ENCODE measurements around the gene CMTM1. TPM values are rescaled to one million over a fixed set of nuclear protein-coding genes. Genes with fewer than 3 reads are reported as not detected.
"Not testable (repeated sequence)": the region's sequence is repeated elsewhere in the genome, so short reads cannot be mapped to it uniquely, and the experiment has no call there.

The CMTM1 gene
- total RNA-seq, 2 experiments from 2014 or later, result 16.6 to 17.8 TPM

DNA sequence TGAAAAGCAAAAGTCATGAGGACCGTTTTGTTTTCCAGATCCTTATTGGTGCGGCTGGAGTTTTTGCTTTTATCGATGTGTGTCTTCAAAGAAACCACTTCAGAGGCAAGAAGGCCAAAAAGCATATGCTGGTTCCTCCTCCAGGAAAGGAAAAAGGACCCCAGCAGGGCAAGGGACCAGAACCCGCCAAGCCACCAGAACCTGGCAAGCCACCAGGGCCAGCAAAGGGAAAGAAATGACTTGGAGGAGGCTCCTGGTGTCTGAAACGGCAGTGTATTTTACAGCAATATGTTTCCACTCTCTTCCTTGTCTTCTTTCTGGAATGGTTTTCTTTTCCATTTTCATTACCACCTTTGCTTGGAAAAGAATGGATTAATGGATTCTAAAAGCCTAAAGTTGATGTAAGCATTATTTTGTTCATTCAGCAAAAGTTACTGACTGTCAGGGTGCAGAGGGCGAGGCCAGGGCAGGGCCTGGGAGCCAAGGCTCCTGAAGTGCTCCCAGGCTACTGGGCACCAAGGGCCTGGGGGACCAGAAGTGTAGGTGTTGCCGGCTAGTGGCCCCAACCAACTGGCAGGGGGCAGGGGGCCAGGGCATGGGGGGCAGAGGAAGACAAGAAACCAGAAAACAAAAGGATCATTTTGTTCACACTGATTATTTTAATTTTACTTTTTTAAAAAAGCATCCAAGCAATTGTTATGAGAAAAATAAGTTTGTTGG is 21.8 kb downstream of the CMTM1 start:
- H3K27ac Mint-ChIP-seq, result no peak overlapping the region
- no peak for DNase-seq
- H3K4me3 Mint-ChIP-seq, result no peak overlapping the region
- H3K9me3 Mint-ChIP-seq, result no peaks in the 10 kb centered on the region
- peaks cover 2% of the 10 kb centered on the region for H3K27me3 Mint-ChIP-seq
- ChIA-PET CTCF (interaction anchor here (2.4 to 2.8 kb wide), 3 partner anchors 10 to 181 kb away, joined by 14 to 49 read pairs (median 15); no protein-coding TSS in a partner anchor), POLR2A (no interaction called here)
- H3K36me3 Mint-ChIP-seq (ENCODE audit: low read depth), result no peaks in the 10 kb centered on the region
- peaks cover 26% of the 10 kb centered on the region for H3K4me1 Mint-ChIP-seq

DNA sequence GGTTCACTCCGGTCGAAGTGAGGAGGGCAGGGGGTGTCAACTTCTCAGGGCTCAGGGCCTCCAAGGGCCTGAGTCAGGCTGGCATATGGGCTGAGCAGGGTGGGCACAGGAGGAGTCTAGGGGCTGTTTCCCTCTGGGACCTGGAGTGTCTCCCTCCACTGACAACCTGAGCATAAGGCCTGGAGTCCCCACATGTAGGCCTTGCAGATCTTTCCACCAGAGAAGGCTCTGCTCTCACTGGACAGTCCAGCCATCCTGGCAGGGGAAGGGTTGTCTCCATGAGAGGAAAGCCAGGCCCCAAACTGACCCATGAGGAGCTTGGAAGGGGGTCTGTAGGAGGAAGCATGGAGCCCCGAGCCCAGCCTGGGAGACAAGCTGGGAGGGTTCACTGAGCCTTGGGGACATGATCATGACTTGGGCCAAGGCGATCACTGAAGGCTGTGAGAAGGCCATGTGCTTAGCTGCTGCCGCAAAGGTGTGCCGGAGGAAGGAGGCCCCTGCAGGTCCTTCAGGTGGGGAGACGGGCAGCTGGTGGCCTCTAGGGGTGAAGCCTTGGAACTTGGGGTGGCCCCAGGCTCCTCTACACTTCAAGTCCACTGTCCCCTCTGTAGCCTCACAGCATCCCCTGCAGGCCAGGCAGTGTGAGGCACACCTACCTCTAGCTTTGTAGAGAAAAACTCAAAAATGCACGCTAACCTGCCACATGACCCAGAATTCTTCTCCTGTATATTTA is 22.9 kb downstream of the CMTM1 start:
- H3K9me3 Mint-ChIP-seq, result peaks cover 3% of the 10 kb centered on the region
- POLR2A ChIA-PET, result interaction anchor here (1.1 to 2.7 kb wide), 9 partner anchors 9 to 182 kb away, joined by 4 to 36 read pairs (median 5); partner anchors contain the start of genes CKLF, CMTM2 and CMTM3
- H3K4me3 Mint-ChIP-seq, result peak overlapping the region; percentile 67
- CTCF ChIA-PET, result interaction anchor here (0.5 to 2.8 kb wide), 27 partner anchors 9 to 247 kb away, joined by 3 to 49 read pairs (median 5); partner anchors contain the start of genes CKLF, CMTM2, CMTM3 and TK2
- peak; percentile 81 for DNase-seq
- H3K27me3 Mint-ChIP-seq, result peaks cover 2% of the 10 kb centered on the region
- no peaks in the 10 kb centered on the region for H3K36me3 Mint-ChIP-seq (ENCODE audit: low read depth)
- peaks cover 26% of the 10 kb centered on the region for H3K4me1 Mint-ChIP-seq
- peak overlapping the region; percentile 47 for H3K27ac Mint-ChIP-seq

GRCh38 chr16:66590322-66590721 is 24.1 kb downstream of the CMTM1 start:
- H3K4me3 Mint-ChIP-seq, result peak overlapping the region; percentile 67

GRCh38 chr16:66591018-66591417 is 24.8 kb downstream of the CMTM1 start:
- no peak for DNase-seq
- CTCF ChIA-PET, result interaction anchor here (1.1 to 2.8 kb wide), 10 partner anchors 11 to 184 kb away, joined by 4 to 49 read pairs (median 18); partner anchors contain the start of genes CMTM2 and CMTM3
- peaks cover 2% of the 10 kb centered on the region for H3K27me3 Mint-ChIP-seq
- POLR2A ChIA-PET, result interaction anchor here (0.8 to 2.7 kb wide), 7 partner anchors 10 to 183 kb away, joined by 3 to 36 read pairs (median 14); partner anchors contain the start of genes CKLF and CMTM3
- H3K27ac Mint-ChIP-seq, result no peak overlapping the region
- H3K36me3 Mint-ChIP-seq (ENCODE audit: low read depth), result no peaks in the 10 kb centered on the region
- peaks cover 34% of the 10 kb centered on the region for H3K4me1 Mint-ChIP-seq
- no peak overlapping the region for H3K4me3 Mint-ChIP-seq
- peaks cover 3% of the 10 kb centered on the region for H3K9me3 Mint-ChIP-seq

More at GRCh38 chr16:66590322-66590721, 24.1 kb downstream of the CMTM1 start:
- Mint-ChIP-seq H3K27me3 (peaks cover 2% of the 10 kb centered on the region), H3K36me3 (ENCODE audit: low read depth) (no peaks in the 10 kb centered on the region), H3K27ac (peak overlapping the region; percentile 34), H3K9me3 (peaks cover 3% of the 10 kb centered on the region), H3K4me1 (peaks cover 33% of the 10 kb centered on the region)
- ChIA-PET POLR2A (interaction anchor here (0.8 to 2.7 kb wide), 8 partner anchors 8 to 182 kb away, joined by 3 to 36 read pairs (median 10); partner anchors contain the start of genes CKLF and CMTM3), CTCF (interaction anchor here (0.6 to 2.8 kb wide), 18 partner anchors 8 to 183 kb away, joined by 3 to 49 read pairs (median 12); partner anchors contain the start of genes CKLF, CMTM2, CMTM3 and TK2)
- peak; percentile 31 for DNase-seq

DNA sequence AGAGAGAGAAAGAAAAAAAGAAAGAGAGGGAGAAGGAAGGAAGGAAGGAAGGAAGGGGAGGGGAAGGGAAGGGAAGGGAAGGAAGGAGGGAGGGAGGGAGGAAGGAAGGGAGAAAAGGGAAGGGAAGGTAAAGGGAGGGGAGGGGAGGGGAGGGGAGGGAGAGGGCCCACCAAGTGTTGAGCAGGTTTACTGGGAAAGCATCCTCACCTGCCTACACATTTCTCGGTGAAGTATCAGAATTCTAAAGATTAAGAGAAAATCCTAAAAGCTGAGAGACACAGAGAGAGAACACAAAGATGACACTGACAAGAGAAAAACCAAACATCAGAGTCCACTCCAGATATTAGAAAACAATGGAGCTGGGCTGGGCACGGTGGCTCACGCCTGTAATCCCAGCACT is 26.0 kb downstream of the CMTM1 start:
- ChIA-PET POLR2A (no interaction called here), CTCF (interaction anchor here (0.9 to 1.2 kb wide), 2 partner anchors 16 to 27 kb away, joined by 3 to 6 read pairs; no protein-coding TSS in a partner anchor)
- Mint-ChIP-seq H3K27ac (no peak overlapping the region), H3K36me3 (ENCODE audit: low read depth) (no peaks in the 10 kb centered on the region), H3K4me1 (peaks cover 45% of the 10 kb centered on the region), H3K27me3 (peaks cover 2% of the 10 kb centered on the region), H3K9me3 (peaks cover 3% of the 10 kb centered on the region), H3K4me3 (no peak overlapping the region)
- no peak for DNase-seq

DNA sequence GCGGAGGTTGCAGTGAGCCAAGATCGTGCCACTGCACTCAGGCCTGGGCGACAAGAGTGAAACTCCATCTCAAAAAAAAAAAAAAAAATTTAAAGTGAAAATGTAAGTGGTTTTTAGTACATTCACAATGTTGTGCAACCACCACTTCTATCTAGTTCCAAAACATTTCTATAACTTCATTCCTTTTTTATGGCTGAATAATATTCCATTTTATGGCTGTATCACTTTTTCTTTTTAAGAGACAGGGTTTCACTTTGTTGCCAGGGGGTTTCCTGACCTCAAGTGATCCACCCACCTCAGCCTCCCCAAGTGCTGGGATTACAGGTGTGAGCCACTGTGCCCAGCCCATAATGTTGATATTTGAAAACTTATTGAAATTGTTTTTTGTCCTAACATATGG is 26.6 kb downstream of the CMTM1 start:
- H3K36me3 Mint-ChIP-seq (ENCODE audit: low read depth), result no peaks in the 10 kb centered on the region
- H3K27me3 Mint-ChIP-seq, result peaks cover 2% of the 10 kb centered on the region
- peaks cover 48% of the 10 kb centered on the region for H3K4me1 Mint-ChIP-seq
- ChIA-PET CTCF (interaction anchor here (1.2 to 1.4 kb wide), 2 partner anchors 16 to 109 kb away, joined by 3 to 6 read pairs; no protein-coding TSS in a partner anchor), POLR2A (no interaction called here)
- peaks cover 3% of the 10 kb centered on the region for H3K9me3 Mint-ChIP-seq
- DNase-seq, result no peak
- H3K27ac Mint-ChIP-seq, result no peak overlapping the region
- no peak overlapping the region for H3K4me3 Mint-ChIP-seq

- H3K4me1 Mint-ChIP-seq, result peaks cover 56% of the 10 kb centered on the region
- H3K9me3 Mint-ChIP-seq, result peaks cover 5% of the 10 kb centered on the region
- peaks cover 2% of the 10 kb centered on the region for H3K27me3 Mint-ChIP-seq
- no peak for DNase-seq
- peaks cover 6% of the 10 kb centered on the region for H3K36me3 Mint-ChIP-seq (ENCODE audit: low read depth)
- H3K4me3 Mint-ChIP-seq, result no peak overlapping the region
- peak overlapping the region; percentile 47 for H3K27ac Mint-ChIP-seq
- CTCF ChIA-PET, result interaction anchor here (0.5 to 1.6 kb wide), 6 partner anchors 9 to 188 kb away, joined by 3 to 5 read pairs (median 3); no protein-coding TSS in a partner anchor
- POLR2A ChIA-PET, result interaction anchor here (1.8 to 1.9 kb wide), 2 partner anchors 9 to 42 kb away, joined by 5 to 8 read pairs; partner anchors contain the start of gene CKLF
Observed at GRCh38 chr16:66594739-66595138, 28.5 kb downstream of the CMTM1 start.

- not testable (repeated sequence) for DNase-seq, H3K27me3 Mint-ChIP-seq, H3K4me3 Mint-ChIP-seq
- H3K36me3 Mint-ChIP-seq (ENCODE audit: low read depth), result peaks cover 18% of the 10 kb centered on the region
- peak overlapping the region; percentile 99 for H3K27ac Mint-ChIP-seq
- peaks cover 52% of the 10 kb centered on the region for H3K4me1 Mint-ChIP-seq
- POLR2A ChIA-PET, result interaction anchor here (0.8 to 6.4 kb wide), 12 partner anchors 7 to 188 kb away, joined by 3 to 40 read pairs (median 4); partner anchors contain the start of gene CKLF
- CTCF ChIA-PET, result interaction anchor here (1.0 to 4.3 kb wide), 8 partner anchors 7 to 190 kb away, joined by 3 to 33 read pairs (median 8); partner anchors contain the start of gene CKLF
- H3K9me3 Mint-ChIP-seq, result peaks cover 14% of the 10 kb centered on the region
Observed at GRCh38 chr16:66596559-66596958, 30.3 kb downstream of the CMTM1 start.

- peaks cover 50% of the 10 kb centered on the region for H3K4me1 Mint-ChIP-seq
- ChIA-PET POLR2A (interaction anchor here (0.7 to 6.4 kb wide), 14 partner anchors 8 to 188 kb away, joined by 3 to 40 read pairs (median 4); partner anchors contain the start of gene CKLF), CTCF (interaction anchor here (1.0 to 4.3 kb wide), 11 partner anchors 8 to 276 kb away, joined by 3 to 33 read pairs (median 4); partner anchors contain the start of gene CKLF)
- H3K27me3 Mint-ChIP-seq, result no peaks in the 10 kb centered on the region
- peak; percentile 38 for DNase-seq
- peaks cover 18% of the 10 kb centered on the region for H3K36me3 Mint-ChIP-seq (ENCODE audit: low read depth)
- H3K27ac Mint-ChIP-seq, result peak overlapping the region; percentile 99
- H3K4me3 Mint-ChIP-seq, result peak overlapping the region; percentile 57
- peaks cover 18% of the 10 kb centered on the region for H3K9me3 Mint-ChIP-seq
Observed at GRCh38 chr16:66596986-66597848, 31.0 kb downstream of the CMTM1 start.

GRCh38 chr16:66598111-66598510 is 31.9 kb downstream of the CMTM1 start:
- H3K4me1 Mint-ChIP-seq, result peaks cover 54% of the 10 kb centered on the region
- no peak for DNase-seq
- peaks cover 18% of the 10 kb centered on the region for H3K9me3 Mint-ChIP-seq
- ChIA-PET POLR2A (interaction anchor here (0.7 to 6.4 kb wide), 8 partner anchors 8 to 189 kb away, joined by 3 to 40 read pairs (median 5); partner anchors contain the start of gene CKLF), CTCF (interaction anchor here (1.0 to 4.3 kb wide), 11 partner anchors 9 to 275 kb away, joined by 3 to 33 read pairs (median 4); partner anchors contain the start of gene CKLF)
- no peaks in the 10 kb centered on the region for H3K27me3 Mint-ChIP-seq
- H3K27ac Mint-ChIP-seq, result peak overlapping the region; percentile 99
- no peak overlapping the region for H3K4me3 Mint-ChIP-seq
- peaks cover 18% of the 10 kb centered on the region for H3K36me3 Mint-ChIP-seq (ENCODE audit: low read depth)

GRCh38 chr16:66599726-66600125 is 33.5 kb downstream of the CMTM1 start:
- no peak overlapping the region for H3K4me3 Mint-ChIP-seq
- H3K27ac Mint-ChIP-seq, result peak overlapping the region; percentile 18

More at GRCh38 chr16:66599726-66600125, 33.5 kb downstream of the CMTM1 start:
- no peak for DNase-seq
- ChIA-PET POLR2A (interaction anchor here (4.8 to 6.4 kb wide), 2 partner anchors 47 to 77 kb away, joined by 39 to 40 read pairs; partner anchors contain the start of gene CKLF), CTCF (interaction anchor here (3.2 to 4.3 kb wide), 2 partner anchors 9 to 10 kb away, joined by 14 to 33 read pairs; no protein-coding TSS in a partner anchor)
- Mint-ChIP-seq H3K4me1 (peaks cover 61% of the 10 kb centered on the region), H3K9me3 (peaks cover 15% of the 10 kb centered on the region), H3K36me3 (ENCODE audit: low read depth) (peaks cover 22% of the 10 kb centered on the region), H3K27me3 (no peaks in the 10 kb centered on the region)
